HEK293 (cell line): ENCODE results near the gene AGAP3.

Experiments used
- BCL11A ChIP-seq: fragments of 450-650 bp; formaldehyde crosslinking; IDR thresholded peaks from 2 replicates; pipeline ENCODE4 v1.5.1; 2016; ENCODE audit warnings: low read depth, missing biosample characterization, missing genetic modification characterization
- BCL6B ChIP-seq: fragments of 450-650 bp; formaldehyde crosslinking; IDR thresholded peaks from 2 replicates; pipeline ENCODE4 v1.5.1; 2017; ENCODE audit warnings: missing biosample characterization, missing genetic modification characterization
- ELK4 ChIP-seq: IDR thresholded peaks from 2 replicates; pipeline ENCODE4 v1.6.1; 2011; ENCODE audit warnings: mild to moderate bottlenecking, low read depth, low read length, borderline replicate concordance
- GFI1B ChIP-seq: fragments of 450-650 bp; formaldehyde crosslinking; IDR thresholded peaks from 2 replicates; pipeline ENCODE4 v1.5.1; 2016; ENCODE audit warnings: missing biosample characterization, missing genetic modification characterization
- GLI2 ChIP-seq: fragments of 450-650 bp; formaldehyde crosslinking; IDR thresholded peaks from 2 replicates; pipeline ENCODE4; 2017; ENCODE audit warnings: missing biosample characterization, missing genetic modification characterization, low read depth, borderline replicate concordance
- PRDM1 ChIP-seq: fragments of 450-650 bp; formaldehyde crosslinking; IDR thresholded peaks from 2 replicates; pipeline ENCODE4; 2016; ENCODE audit warnings: missing biosample characterization, missing genetic modification characterization
- PRDM4 ChIP-seq: fragments of 450-650 bp; formaldehyde crosslinking; IDR thresholded peaks from 2 replicates; pipeline ENCODE4 v1.5.1; 2017; ENCODE audit warnings: missing biosample characterization, missing genetic modification characterization
- ZBTB10 ChIP-seq: fragments of 450-650 bp; formaldehyde crosslinking; IDR thresholded peaks from 2 replicates; pipeline ENCODE4 v1.5.1; 2016; ENCODE audit warnings: missing biosample characterization, missing genetic modification characterization
- ZFP3 ChIP-seq: fragments of 450-650 bp; formaldehyde crosslinking; IDR thresholded peaks from 2 replicates; pipeline ENCODE4 v1.5.1; 2016; ENCODE audit warnings: low read depth, missing biosample characterization, missing genetic modification characterization
- ZNF148 ChIP-seq: fragments of 450-650 bp; formaldehyde crosslinking; IDR thresholded peaks from 2 replicates; pipeline ENCODE4 v1.5.0; 2017; ENCODE audit warnings: missing biosample characterization, missing genetic modification characterization, borderline replicate concordance
- ZNF174 ChIP-seq: fragments of 450-650 bp; formaldehyde crosslinking; IDR thresholded peaks from 2 replicates; pipeline ENCODE4 v1.5.0; 2017; ENCODE audit warnings: missing biosample characterization, mild to moderate bottlenecking, missing genetic modification characterization
- ZNF19 ChIP-seq: fragments of 450-650 bp; formaldehyde crosslinking; IDR thresholded peaks from 2 replicates; pipeline ENCODE4; 2016; ENCODE audit warnings: missing biosample characterization, missing genetic modification characterization, low read depth
- ZNF223 ChIP-seq: fragments of 450-650 bp; formaldehyde crosslinking; IDR thresholded peaks from 2 replicates; pipeline ENCODE4 v1.5.1; 2016; ENCODE audit warnings: missing biosample characterization, missing genetic modification characterization
- ZNF274 ChIP-seq, 2 experiments: fragments of 200-500 bp in 1 of 2; fragments of 450-650 bp in 1 of 2; sonication (Bioruptor generic) in 1 of 2; formaldehyde crosslinking in 1 of 2; IDR thresholded peaks; 2 replicates each; pipeline versions ENCODE4 v1.5.1 to v1.6.1; 2014 to 2016; ENCODE audit warnings: borderline replicate concordance in 1 of 2, inconsistent platforms in 1 of 2, low read length in 1 of 2, missing biosample characterization in 1 of 2, missing genetic modification characterization in 1 of 2
- ZNF350 ChIP-seq: fragments of 450-650 bp; formaldehyde crosslinking; IDR thresholded peaks from 2 replicates; pipeline ENCODE4 v1.5.0; 2017; ENCODE audit warnings: missing biosample characterization, mild to moderate bottlenecking, missing genetic modification characterization
- ZNF354C ChIP-seq: fragments of 450-650 bp; formaldehyde crosslinking; IDR thresholded peaks from 2 replicates; pipeline ENCODE4 v1.5.1; 2016; ENCODE audit warnings: missing biosample characterization, missing genetic modification characterization, low read depth, borderline replicate concordance
- ZNF37A ChIP-seq: fragments of 450-650 bp; IDR thresholded peaks from 2 replicates; pipeline ENCODE4 v1.5.1; 2018; ENCODE audit warnings: missing biosample characterization, missing genetic modification characterization
- ZNF585B ChIP-seq: fragments of 450-650 bp; formaldehyde crosslinking; IDR thresholded peaks from 2 replicates; pipeline ENCODE4 v1.5.1; 2016; ENCODE audit warnings: missing biosample characterization, missing genetic modification characterization
- ZNF660 ChIP-seq: fragments of 450-650 bp; IDR thresholded peaks from 2 replicates; pipeline ENCODE4 v1.5.1; 2018; ENCODE audit warnings: missing biosample characterization, mild to moderate bottlenecking, missing genetic modification characterization
- ZNF830 ChIP-seq: fragments of 450-650 bp; IDR thresholded peaks from 2 replicates; pipeline ENCODE4 v1.5.0; 2018; ENCODE audit warnings: missing biosample characterization, missing genetic modification characterization, low read depth, mild to moderate bottlenecking, moderate library complexity
- TF ChIP-seq, protein P1 (sequence below): fragments of 450-650 bp; formaldehyde crosslinking; IDR thresholded peaks from 2 replicates; pipeline ENCODE4 v1.5.1; 2016; ENCODE audit warnings: missing biosample characterization, missing genetic modification characterization
- TF ChIP-seq, protein P2 (sequence below): fragments of 450-650 bp; formaldehyde crosslinking; IDR thresholded peaks from 2 replicates; pipeline ENCODE4 v1.5.1; 2016; ENCODE audit warnings: missing biosample characterization, missing genetic modification characterization

Gene AGAP3

DNA sequence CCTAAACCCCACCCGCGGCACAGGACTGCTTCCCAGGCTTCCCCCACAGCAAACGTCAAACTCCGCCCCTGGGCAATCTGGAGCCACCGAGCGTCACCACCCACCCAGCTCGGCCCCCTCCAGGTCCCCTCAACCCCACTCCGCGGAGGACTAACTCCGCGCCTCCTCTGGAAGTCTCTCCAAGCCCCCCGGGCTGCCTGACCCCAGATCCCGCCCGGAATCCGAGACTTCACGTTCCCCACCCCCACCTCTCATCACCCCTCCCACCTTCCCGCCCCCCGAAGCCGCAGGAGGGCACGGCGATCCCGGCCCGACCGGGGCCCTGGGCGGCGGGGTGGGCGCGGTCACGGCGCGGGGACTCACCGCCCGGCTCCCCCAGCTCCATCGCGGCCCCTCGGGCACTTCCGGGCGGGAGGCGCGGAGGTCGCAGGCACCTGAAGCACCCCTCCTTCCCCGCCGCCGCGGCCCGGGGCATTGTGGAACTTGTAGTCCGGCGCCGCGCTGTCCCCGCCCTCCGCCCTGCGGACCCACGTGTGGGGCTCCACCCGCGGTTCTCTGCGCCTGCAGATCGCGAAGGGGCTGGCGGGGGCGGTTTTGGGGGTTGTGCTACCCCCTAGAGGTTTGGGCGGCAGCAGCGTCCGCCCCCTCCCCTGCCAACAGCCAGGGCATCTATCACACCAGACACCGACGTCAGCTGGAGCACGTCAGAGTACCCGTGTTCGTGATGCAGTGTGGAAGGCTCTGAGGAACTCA lies 3.0 kb upstream of the AGAP3 start, which contains the start of gene TMUB1 (continued):
- TF ChIP-seq ZNF148 (no peak), PRDM1 (no peak), PRDM4 (tag by site-specific recombination) (no peak), ZBTB10 (peak; percentile 53; the same call in 1 of the 2 replicates), ZNF19 (tag by site-specific recombination) (no peak), ZNF223 (tag by site-specific recombination) (no peak), ZNF174 (no peak), ZNF830 (tag by site-specific recombination) (no peak), BCL6B (tag by site-specific recombination) (no peak), ZNF660 (tag by site-specific recombination) (no peak), ZNF37A (tag by site-specific recombination) (no peak), ZNF354C (tag by site-specific recombination) (no peak), ZFP3 (tag by site-specific recombination) (no peak), ZNF274 (IDR thresholded peaks at IDR 0.05; ENCODE audit: low read length) (no peak), ZNF274 (tag by site-specific recombination; IDR thresholded peaks at IDR 0.05; ENCODE audit: borderline replicate concordance) (no peak), GLI2 (tag by site-specific recombination) (no peak), ZNF585B (tag by site-specific recombination) (no peak), BCL11A (tag by site-specific recombination) (no peak), ELK4 (no peak; the same call in 1 of the 2 replicates), ZNF350 (tag by site-specific recombination) (no peak), GFI1B (tag by site-specific recombination) (no peak)
- TF ChIP-seq, protein P1, sequence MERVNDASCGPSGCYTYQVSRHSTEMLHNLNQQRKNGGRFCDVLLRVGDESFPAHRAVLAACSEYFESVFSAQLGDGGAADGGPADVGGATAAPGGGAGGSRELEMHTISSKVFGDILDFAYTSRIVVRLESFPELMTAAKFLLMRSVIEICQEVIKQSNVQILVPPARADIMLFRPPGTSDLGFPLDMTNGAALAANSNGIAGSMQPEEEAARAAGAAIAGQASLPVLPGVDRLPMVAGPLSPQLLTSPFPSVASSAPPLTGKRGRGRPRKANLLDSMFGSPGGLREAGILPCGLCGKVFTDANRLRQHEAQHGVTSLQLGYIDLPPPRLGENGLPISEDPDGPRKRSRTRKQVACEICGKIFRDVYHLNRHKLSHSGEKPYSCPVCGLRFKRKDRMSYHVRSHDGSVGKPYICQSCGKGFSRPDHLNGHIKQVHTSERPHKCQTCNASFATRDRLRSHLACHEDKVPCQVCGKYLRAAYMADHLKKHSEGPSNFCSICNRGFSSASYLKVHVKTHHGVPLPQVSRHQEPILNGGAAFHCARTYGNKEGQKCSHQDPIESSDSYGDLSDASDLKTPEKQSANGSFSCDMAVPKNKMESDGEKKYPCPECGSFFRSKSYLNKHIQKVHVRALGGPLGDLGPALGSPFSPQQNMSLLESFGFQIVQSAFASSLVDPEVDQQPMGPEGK (tag by site-specific recombination): peak; percentile 74
- TF ChIP-seq, protein P2, sequence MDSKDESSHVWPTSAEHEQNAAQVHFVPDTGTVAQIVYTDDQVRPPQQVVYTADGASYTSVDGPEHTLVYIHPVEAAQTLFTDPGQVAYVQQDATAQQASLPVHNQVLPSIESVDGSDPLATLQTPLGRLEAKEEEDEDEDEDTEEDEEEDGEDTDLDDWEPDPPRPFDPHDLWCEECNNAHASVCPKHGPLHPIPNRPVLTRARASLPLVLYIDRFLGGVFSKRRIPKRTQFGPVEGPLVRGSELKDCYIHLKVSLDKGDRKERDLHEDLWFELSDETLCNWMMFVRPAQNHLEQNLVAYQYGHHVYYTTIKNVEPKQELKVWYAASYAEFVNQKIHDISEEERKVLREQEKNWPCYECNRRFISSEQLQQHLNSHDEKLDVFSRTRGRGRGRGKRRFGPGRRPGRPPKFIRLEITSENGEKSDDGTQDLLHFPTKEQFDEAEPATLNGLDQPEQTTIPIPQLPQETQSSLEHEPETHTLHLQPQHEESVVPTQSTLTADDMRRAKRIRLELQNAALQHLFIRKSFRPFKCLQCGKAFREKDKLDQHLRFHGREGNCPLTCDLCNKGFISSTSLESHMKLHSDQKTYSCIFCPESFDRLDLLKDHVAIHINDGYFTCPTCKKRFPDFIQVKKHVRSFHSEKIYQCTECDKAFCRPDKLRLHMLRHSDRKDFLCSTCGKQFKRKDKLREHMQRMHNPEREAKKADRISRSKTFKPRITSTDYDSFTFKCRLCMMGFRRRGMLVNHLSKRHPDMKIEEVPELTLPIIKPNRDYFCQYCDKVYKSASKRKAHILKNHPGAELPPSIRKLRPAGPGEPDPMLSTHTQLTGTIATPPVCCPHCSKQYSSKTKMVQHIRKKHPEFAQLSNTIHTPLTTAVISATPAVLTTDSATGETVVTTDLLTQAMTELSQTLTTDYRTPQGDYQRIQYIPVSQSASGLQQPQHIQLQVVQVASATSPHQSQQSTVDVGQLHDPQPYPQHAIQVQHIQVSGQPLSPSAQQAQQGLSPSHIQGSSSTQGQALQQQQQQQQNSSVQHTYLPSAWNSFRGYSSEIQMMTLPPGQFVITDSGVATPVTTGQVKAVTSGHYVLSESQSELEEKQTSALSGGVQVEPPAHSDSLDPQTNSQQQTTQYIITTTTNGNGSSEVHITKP (tag by site-specific recombination): peak; percentile 60
